WTC11 (cell line): ENCODE measurements around the gene B4GALNT1. TPM values are rescaled to one million over a fixed set of nuclear protein-coding genes. Genes with fewer than 3 reads are reported as not detected.

Experiments used
- ATAC-seq: fragments of 200-7000 bp; cut with Tn5 transposase; 2 replicates; pipeline ENCODE4 v1.10.0; 2021; ENCODE audit warnings: mild to moderate bottlenecking, moderate library complexity
- CTCF ChIA-PET: fragments of 300-600 bp; sonication (Branson Sonifier 250); formaldehyde crosslinking; loops from one replicate; lab custom pipeline; 2021; ENCODE audit warnings: antibody characterized with exemption; lab: Charles Lee
- POLR2A ChIA-PET: fragments of 350-600 bp; sonication (Branson Sonifier 250); formaldehyde crosslinking; loops from one replicate; lab custom pipeline; 2021; ENCODE audit warnings: antibody characterized with exemption; lab: Charles Lee
- DNase-seq: peaks from one replicate; pipeline ENCODE4 v3.0.0; 2021; ENCODE audit warnings: low spot score
- H3K27ac Mint-ChIP-seq: 2 replicates; pipeline ENCODE4 v1.8.0; 2021; ENCODE audit warnings: mixed read lengths
- H3K27me3 Mint-ChIP-seq: 2 replicates; pipeline ENCODE4 v1.8.0; 2021; ENCODE audit warnings: low read depth, mild to moderate bottlenecking, moderate library complexity, mixed read lengths
- H3K36me3 Mint-ChIP-seq: 2 replicates; pipeline ENCODE4 v1.8.0; 2021; ENCODE audit warnings: mixed read lengths
- H3K4me1 Mint-ChIP-seq: 2 replicates; pipeline ENCODE4 v1.8.0; 2022; ENCODE audit warnings: mixed read lengths
- H3K4me3 Mint-ChIP-seq: 2 replicates; pipeline ENCODE4 v1.8.0; 2021; ENCODE audit warnings: mild to moderate bottlenecking, moderate library complexity, mixed read lengths
- H3K9me3 Mint-ChIP-seq: 2 replicates; pipeline ENCODE4 v1.8.0; 2021; ENCODE audit warnings: mixed read lengths
- CREM ChIP-seq: sonication (generic); formaldehyde crosslinking; IDR thresholded peaks from 2 replicates; pipeline ENCODE4 v1.8.1; 2022; ENCODE audit warnings: mild to moderate bottlenecking, missing genetic modification reagents, moderate library complexity
- ELF4 ChIP-seq: sonication (generic); formaldehyde crosslinking; IDR thresholded peaks from 2 replicates; pipeline ENCODE4 v1.8.1; 2022; ENCODE audit warnings: low read depth, mild to moderate bottlenecking, moderate library complexity, missing genetic modification reagents
- EMX1 ChIP-seq: fragments of 250-450 bp; sonication (Bioruptor Pico); IDR thresholded peaks from 2 replicates; pipeline ENCODE4 v1.8.0; 2021; ENCODE audit warnings: mild to moderate bottlenecking
- FOXP1 ChIP-seq: sonication (generic); formaldehyde crosslinking; IDR thresholded peaks from 2 replicates; pipeline ENCODE4 v1.8.0; 2022; ENCODE audit warnings: missing genetic modification reagents, mild to moderate bottlenecking, moderate library complexity, borderline replicate concordance
- GRHL2 ChIP-seq: fragments of 250-450 bp; sonication (Bioruptor Pico); IDR thresholded peaks from 2 replicates; pipeline ENCODE4 v1.8.0; 2022; ENCODE audit warnings: mild to moderate bottlenecking, moderate library complexity; ENCODE audit not compliant: insufficient replicate concordance, severe bottlenecking
- HMGA2 ChIP-seq: fragments of 250-450 bp; sonication (Bioruptor Pico); IDR thresholded peaks from 2 replicates; pipeline ENCODE4 v1.4.0; 2021; ENCODE audit warnings: mild to moderate bottlenecking, moderate library complexity
- SMAD3 ChIP-seq: sonication (generic); formaldehyde crosslinking; IDR thresholded peaks from 2 replicates; pipeline ENCODE4 v1.8.0; 2022; ENCODE audit warnings: missing genetic modification reagents, mild to moderate bottlenecking, borderline replicate concordance
- SP1 ChIP-seq: sonication (generic); formaldehyde crosslinking; conservative IDR thresholded peaks from 2 replicates; pipeline ENCODE4 v1.8.1; 2022; ENCODE audit warnings: missing genetic modification reagents
- ZNF317 ChIP-seq: sonication (generic); formaldehyde crosslinking; IDR thresholded peaks from 2 replicates; pipeline ENCODE4 v1.8.1; 2023; ENCODE audit warnings: low read depth, mild to moderate bottlenecking, moderate library complexity, missing genetic modification reagents, borderline replicate concordance
- ZNF396 ChIP-seq: fragments of 250-450 bp; sonication (Bioruptor Pico); IDR thresholded peaks from 2 replicates; pipeline ENCODE4 v1.8.0; 2021; ENCODE audit warnings: mild to moderate bottlenecking, moderate library complexity, borderline replicate concordance
- ZNF416 ChIP-seq: fragments of 250-450 bp; sonication (Bioruptor Pico); IDR thresholded peaks from 2 replicates; pipeline ENCODE4 v1.9.0; 2021; ENCODE audit warnings: mild to moderate bottlenecking, inconsistent platforms
- ZNF671 ChIP-seq: fragments of 250-450 bp; sonication (Bioruptor Pico); IDR thresholded peaks from 2 replicates; pipeline ENCODE4 v1.8.0; 2021; ENCODE audit warnings: mild to moderate bottlenecking
- total RNA-seq: library from RNA; stranded (reverse); gene quantifications from 3 replicates; pipeline ENCODE4 v1.2.3, GENCODE V29; 2021
- TF ChIP-seq, protein P1 (sequence below): fragments of 250-450 bp; sonication (Bioruptor Pico); IDR thresholded peaks from 2 replicates; pipeline ENCODE4 v1.9.0; 2021; ENCODE audit warnings: mild to moderate bottlenecking, borderline replicate concordance
- TF ChIP-seq, protein P2 (sequence below): sonication (generic); formaldehyde crosslinking; IDR thresholded peaks from 2 replicates; pipeline ENCODE4 v1.8.1; 2023; ENCODE audit warnings: mild to moderate bottlenecking, missing genetic modification reagents, moderate library complexity
- TF ChIP-seq, protein P3 (sequence below): sonication (generic); formaldehyde crosslinking; IDR thresholded peaks from 2 replicates; pipeline ENCODE4 v1.8.1; 2022; ENCODE audit warnings: mild to moderate bottlenecking, moderate library complexity, missing genetic modification reagents
- TF ChIP-seq, protein P4 (sequence below): sonication (generic); formaldehyde crosslinking; IDR thresholded peaks from 2 replicates; pipeline ENCODE4 v1.8.0; 2022; ENCODE audit warnings: missing genetic modification reagents
- TF ChIP-seq, protein P5 (sequence below): sonication (generic); formaldehyde crosslinking; IDR thresholded peaks from 2 replicates; pipeline ENCODE4 v1.8.0; 2022; ENCODE audit warnings: mild to moderate bottlenecking, missing genetic modification reagents
- TF ChIP-seq, protein P6 (sequence below): sonication (generic); formaldehyde crosslinking; IDR thresholded peaks from 2 replicates; pipeline ENCODE4 v1.8.0; 2023; ENCODE audit warnings: mild to moderate bottlenecking, missing genetic modification reagents
- TF ChIP-seq, protein P7 (sequence below): sonication (generic); formaldehyde crosslinking; IDR thresholded peaks from 2 replicates; pipeline ENCODE4 v1.8.1; 2022; ENCODE audit warnings: low read depth, missing genetic modification reagents, borderline replicate concordance

B4GALNT1 gene
- total RNA-seq, 1 experiment from 2014 or later = 1.2 TPM

DNA sequence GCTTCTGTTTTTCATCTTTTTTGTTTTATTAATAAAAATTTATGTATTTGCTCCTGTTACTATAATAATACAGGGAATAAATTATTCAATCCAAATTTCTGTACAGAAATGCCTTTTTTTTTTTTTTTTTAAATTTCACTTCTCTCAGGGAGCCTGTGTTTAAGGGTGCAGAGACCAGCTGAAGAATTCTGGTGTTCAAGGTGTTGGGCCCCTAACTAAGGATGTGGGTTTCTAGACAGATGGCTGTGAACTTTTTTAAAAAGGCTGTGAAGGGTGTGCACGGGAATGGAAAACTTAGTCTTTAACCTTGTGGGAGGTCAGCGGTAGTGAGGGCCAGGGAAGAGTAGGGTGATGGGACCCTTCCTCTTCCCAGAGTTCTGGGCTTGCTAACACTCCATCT, 29.7 kb downstream of the B4GALNT1 start (continued):
- no peak for TF ChIP-seq SP1 (CRISPR knock-in tag)
- no peak for TF ChIP-seq ZNF317 (CRISPR knock-in tag)
- TF ChIP-seq ZNF396 (CRISPR knock-in tag) = no peak
- no peak for TF ChIP-seq CREM (CRISPR knock-in tag)
- no peak for TF ChIP-seq GRHL2 (CRISPR knock-in tag)
- TF ChIP-seq, protein P1, sequence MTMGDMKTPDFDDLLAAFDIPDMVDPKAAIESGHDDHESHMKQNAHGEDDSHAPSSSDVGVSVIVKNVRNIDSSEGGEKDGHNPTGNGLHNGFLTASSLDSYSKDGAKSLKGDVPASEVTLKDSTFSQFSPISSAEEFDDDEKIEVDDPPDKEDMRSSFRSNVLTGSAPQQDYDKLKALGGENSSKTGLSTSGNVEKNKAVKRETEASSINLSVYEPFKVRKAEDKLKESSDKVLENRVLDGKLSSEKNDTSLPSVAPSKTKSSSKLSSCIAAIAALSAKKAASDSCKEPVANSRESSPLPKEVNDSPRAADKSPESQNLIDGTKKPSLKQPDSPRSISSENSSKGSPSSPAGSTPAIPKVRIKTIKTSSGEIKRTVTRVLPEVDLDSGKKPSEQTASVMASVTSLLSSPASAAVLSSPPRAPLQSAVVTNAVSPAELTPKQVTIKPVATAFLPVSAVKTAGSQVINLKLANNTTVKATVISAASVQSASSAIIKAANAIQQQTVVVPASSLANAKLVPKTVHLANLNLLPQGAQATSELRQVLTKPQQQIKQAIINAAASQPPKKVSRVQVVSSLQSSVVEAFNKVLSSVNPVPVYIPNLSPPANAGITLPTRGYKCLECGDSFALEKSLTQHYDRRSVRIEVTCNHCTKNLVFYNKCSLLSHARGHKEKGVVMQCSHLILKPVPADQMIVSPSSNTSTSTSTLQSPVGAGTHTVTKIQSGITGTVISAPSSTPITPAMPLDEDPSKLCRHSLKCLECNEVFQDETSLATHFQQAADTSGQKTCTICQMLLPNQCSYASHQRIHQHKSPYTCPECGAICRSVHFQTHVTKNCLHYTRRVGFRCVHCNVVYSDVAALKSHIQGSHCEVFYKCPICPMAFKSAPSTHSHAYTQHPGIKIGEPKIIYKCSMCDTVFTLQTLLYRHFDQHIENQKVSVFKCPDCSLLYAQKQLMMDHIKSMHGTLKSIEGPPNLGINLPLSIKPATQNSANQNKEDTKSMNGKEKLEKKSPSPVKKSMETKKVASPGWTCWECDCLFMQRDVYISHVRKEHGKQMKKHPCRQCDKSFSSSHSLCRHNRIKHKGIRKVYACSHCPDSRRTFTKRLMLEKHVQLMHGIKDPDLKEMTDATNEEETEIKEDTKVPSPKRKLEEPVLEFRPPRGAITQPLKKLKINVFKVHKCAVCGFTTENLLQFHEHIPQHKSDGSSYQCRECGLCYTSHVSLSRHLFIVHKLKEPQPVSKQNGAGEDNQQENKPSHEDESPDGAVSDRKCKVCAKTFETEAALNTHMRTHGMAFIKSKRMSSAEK (CRISPR knock-in tag) = no peak
- TF ChIP-seq ELF4 (CRISPR knock-in tag) = no peak
- TF ChIP-seq, protein P2, sequence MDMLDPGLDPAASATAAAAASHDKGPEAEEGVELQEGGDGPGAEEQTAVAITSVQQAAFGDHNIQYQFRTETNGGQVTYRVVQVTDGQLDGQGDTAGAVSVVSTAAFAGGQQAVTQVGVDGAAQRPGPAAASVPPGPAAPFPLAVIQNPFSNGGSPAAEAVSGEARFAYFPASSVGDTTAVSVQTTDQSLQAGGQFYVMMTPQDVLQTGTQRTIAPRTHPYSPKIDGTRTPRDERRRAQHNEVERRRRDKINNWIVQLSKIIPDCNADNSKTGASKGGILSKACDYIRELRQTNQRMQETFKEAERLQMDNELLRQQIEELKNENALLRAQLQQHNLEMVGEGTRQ (CRISPR knock-in tag) = no peak
- TF ChIP-seq, protein P3, sequence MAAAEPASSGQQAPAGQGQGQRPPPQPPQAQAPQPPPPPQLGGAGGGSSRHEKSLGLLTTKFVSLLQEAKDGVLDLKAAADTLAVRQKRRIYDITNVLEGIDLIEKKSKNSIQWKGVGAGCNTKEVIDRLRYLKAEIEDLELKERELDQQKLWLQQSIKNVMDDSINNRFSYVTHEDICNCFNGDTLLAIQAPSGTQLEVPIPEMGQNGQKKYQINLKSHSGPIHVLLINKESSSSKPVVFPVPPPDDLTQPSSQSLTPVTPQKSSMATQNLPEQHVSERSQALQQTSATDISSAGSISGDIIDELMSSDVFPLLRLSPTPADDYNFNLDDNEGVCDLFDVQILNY (CRISPR knock-in tag) = no peak
- TF ChIP-seq, protein P4, sequence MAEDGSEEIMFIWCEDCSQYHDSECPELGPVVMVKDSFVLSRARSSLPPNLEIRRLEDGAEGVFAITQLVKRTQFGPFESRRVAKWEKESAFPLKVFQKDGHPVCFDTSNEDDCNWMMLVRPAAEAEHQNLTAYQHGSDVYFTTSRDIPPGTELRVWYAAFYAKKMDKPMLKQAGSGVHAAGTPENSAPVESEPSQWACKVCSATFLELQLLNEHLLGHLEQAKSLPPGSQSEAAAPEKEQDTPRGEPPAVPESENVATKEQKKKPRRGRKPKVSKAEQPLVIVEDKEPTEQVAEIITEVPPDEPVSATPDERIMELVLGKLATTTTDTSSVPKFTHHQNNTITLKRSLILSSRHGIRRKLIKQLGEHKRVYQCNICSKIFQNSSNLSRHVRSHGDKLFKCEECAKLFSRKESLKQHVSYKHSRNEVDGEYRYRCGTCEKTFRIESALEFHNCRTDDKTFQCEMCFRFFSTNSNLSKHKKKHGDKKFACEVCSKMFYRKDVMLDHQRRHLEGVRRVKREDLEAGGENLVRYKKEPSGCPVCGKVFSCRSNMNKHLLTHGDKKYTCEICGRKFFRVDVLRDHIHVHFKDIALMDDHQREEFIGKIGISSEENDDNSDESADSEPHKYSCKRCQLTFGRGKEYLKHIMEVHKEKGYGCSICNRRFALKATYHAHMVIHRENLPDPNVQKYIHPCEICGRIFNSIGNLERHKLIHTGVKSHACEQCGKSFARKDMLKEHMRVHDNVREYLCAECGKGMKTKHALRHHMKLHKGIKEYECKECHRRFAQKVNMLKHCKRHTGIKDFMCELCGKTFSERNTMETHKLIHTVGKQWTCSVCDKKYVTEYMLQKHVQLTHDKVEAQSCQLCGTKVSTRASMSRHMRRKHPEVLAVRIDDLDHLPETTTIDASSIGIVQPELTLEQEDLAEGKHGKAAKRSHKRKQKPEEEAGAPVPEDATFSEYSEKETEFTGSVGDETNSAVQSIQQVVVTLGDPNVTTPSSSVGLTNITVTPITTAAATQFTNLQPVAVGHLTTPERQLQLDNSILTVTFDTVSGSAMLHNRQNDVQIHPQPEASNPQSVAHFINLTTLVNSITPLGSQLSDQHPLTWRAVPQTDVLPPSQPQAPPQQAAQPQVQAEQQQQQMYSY = no peak

DNA sequence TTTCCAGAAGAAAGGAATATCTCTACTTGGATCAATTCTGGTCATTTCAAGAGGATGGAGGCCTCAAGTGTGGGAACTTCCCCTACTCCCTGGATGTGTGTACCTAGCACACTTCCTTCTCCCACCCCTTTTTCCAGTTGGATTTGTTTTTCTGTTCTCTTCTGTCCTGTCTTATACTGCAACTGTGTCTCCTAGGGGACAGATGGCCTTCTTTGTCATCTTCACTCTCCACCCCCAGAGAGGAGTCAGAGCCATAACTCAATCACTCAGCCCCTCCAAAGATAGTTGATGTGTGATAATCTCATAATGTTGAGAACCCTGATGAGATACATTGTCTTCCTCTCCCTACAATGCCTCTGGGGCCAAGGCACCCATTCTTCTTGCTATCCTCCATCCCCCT, 30.5 kb downstream of the B4GALNT1 start:
- POLR2A ChIA-PET = no interaction called here
- DNase-seq (no peak), ATAC-seq (no peak)
- CTCF ChIA-PET = no interaction called here
- no peak overlapping the region for H3K27ac Mint-ChIP-seq
- H3K27me3 Mint-ChIP-seq = no peaks in the 10 kb centered on the region
- H3K9me3 Mint-ChIP-seq = no peaks in the 10 kb centered on the region
- peaks cover 20% of the 10 kb centered on the region for H3K4me1 Mint-ChIP-seq
- H3K36me3 Mint-ChIP-seq = peaks cover 28% of the 10 kb centered on the region
- no peak overlapping the region for H3K4me3 Mint-ChIP-seq
- TF ChIP-seq ZNF671 (CRISPR knock-in tag) (no peak), EMX1 (no peak), ZNF416 (CRISPR knock-in tag) (no peak), SMAD3 (CRISPR knock-in tag) (no peak), FOXP1 (CRISPR knock-in tag) (no peak), HMGA2 (CRISPR knock-in tag) (no peak)
- TF ChIP-seq, protein P5, sequence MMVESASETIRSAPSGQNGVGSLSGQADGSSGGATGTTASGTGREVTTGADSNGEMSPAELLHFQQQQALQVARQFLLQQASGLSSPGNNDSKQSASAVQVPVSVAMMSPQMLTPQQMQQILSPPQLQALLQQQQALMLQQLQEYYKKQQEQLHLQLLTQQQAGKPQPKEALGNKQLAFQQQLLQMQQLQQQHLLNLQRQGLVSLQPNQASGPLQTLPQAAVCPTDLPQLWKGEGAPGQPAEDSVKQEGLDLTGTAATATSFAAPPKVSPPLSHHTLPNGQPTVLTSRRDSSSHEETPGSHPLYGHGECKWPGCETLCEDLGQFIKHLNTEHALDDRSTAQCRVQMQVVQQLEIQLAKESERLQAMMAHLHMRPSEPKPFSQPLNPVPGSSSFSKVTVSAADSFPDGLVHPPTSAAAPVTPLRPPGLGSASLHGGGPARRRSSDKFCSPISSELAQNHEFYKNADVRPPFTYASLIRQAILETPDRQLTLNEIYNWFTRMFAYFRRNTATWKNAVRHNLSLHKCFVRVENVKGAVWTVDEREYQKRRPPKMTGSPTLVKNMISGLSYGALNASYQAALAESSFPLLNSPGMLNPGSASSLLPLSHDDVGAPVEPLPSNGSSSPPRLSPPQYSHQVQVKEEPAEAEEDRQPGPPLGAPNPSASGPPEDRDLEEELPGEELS = no peak
- TF ChIP-seq, protein P6, sequence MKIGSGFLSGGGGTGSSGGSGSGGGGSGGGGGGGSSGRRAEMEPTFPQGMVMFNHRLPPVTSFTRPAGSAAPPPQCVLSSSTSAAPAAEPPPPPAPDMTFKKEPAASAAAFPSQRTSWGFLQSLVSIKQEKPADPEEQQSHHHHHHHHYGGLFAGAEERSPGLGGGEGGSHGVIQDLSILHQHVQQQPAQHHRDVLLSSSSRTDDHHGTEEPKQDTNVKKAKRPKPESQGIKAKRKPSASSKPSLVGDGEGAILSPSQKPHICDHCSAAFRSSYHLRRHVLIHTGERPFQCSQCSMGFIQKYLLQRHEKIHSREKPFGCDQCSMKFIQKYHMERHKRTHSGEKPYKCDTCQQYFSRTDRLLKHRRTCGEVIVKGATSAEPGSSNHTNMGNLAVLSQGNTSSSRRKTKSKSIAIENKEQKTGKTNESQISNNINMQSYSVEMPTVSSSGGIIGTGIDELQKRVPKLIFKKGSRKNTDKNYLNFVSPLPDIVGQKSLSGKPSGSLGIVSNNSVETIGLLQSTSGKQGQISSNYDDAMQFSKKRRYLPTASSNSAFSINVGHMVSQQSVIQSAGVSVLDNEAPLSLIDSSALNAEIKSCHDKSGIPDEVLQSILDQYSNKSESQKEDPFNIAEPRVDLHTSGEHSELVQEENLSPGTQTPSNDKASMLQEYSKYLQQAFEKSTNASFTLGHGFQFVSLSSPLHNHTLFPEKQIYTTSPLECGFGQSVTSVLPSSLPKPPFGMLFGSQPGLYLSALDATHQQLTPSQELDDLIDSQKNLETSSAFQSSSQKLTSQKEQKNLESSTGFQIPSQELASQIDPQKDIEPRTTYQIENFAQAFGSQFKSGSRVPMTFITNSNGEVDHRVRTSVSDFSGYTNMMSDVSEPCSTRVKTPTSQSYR (CRISPR knock-in tag) = no peak
- TF ChIP-seq, protein P2 (CRISPR knock-in tag) = no peak
- TF ChIP-seq, protein P7, sequence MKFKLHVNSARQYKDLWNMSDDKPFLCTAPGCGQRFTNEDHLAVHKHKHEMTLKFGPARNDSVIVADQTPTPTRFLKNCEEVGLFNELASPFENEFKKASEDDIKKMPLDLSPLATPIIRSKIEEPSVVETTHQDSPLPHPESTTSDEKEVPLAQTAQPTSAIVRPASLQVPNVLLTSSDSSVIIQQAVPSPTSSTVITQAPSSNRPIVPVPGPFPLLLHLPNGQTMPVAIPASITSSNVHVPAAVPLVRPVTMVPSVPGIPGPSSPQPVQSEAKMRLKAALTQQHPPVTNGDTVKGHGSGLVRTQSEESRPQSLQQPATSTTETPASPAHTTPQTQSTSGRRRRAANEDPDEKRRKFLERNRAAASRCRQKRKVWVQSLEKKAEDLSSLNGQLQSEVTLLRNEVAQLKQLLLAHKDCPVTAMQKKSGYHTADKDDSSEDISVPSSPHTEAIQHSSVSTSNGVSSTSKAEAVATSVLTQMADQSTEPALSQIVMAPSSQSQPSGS (CRISPR knock-in tag) = no peak
